ENCODE measurements around the gene FRMD4B. TPM values are rescaled to one million over a fixed set of nuclear protein-coding genes. Genes with fewer than 3 reads are reported as not detected.

Gene FRMD4B
- polyA plus RNA-seq, 1 experiment: 0.09 TPM

DNA sequence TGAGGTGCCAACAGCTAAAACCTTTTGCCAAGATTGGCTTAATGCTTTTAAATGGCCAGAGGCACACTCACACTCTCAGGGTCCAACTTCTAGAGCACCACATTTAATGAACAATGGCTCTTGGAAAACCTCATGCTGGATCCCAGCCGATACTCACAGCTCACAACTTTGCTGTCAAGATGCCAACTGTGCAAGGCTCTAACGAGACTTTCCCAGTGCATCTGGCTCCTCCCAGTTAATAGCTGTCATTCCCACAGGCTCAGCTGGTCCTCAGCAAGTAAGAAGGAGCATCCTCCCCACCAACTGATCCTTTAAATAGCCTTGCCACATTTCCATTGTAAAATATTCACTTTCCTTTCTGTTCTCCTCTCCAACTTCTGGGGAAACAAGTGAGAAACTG lies 20.3 kb upstream of the FRMD4B start:
- H3K36me3 ChIP-seq (ENCODE audit: control insufficient read depth, insufficient read depth, low read length): no peaks in the 10 kb centered on the region
- no peak overlapping the region for H3K4me3 ChIP-seq (ENCODE audit: low read depth, low read length)
- H3K27me3 ChIP-seq (ENCODE audit: control insufficient read depth, insufficient read depth, low read length): no peaks in the 10 kb centered on the region; the same call in 1 of the 2 replicates
- TF ChIP-seq, protein P1, sequence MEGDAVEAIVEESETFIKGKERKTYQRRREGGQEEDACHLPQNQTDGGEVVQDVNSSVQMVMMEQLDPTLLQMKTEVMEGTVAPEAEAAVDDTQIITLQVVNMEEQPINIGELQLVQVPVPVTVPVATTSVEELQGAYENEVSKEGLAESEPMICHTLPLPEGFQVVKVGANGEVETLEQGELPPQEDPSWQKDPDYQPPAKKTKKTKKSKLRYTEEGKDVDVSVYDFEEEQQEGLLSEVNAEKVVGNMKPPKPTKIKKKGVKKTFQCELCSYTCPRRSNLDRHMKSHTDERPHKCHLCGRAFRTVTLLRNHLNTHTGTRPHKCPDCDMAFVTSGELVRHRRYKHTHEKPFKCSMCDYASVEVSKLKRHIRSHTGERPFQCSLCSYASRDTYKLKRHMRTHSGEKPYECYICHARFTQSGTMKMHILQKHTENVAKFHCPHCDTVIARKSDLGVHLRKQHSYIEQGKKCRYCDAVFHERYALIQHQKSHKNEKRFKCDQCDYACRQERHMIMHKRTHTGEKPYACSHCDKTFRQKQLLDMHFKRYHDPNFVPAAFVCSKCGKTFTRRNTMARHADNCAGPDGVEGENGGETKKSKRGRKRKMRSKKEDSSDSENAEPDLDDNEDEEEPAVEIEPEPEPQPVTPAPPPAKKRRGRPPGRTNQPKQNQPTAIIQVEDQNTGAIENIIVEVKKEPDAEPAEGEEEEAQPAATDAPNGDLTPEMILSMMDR (IDR thresholded peaks at IDR 0.05; ENCODE audit: insufficient read depth, low read depth, low read length): no peak
- CTCF ChIA-PET: interaction anchor here (1.1 kb wide), 1 partner anchor 245 kb away, joined by 3 read pairs; no protein-coding TSS in a partner anchor
- POLR2A ChIA-PET: no interaction called here
- DNase-seq (ENCODE audit: low read depth): no peak

DNA sequence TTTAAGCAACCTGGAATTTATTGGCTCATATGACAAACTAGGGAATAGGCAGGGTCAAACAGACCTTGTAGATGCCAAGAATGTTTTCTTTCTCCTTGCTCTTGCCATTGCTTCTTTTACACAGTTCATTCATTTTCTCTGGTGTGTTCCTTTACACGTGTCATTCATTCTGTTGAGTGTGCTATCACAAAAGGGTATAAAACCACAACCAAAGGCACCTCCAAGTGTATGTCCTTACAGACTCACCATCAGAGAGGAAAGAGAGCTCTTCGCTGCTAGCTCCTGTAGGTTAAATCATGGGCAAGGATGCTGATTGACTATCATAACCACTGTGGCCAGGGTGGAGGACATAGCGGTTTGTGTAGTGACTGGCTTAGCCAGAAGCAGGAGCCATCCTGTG lies 19.2 kb upstream of the FRMD4B start:
- H3K36me3 ChIP-seq (ENCODE audit: control insufficient read depth, insufficient read depth, low read length): no peaks in the 10 kb centered on the region
- no peaks in the 10 kb centered on the region; the same call in 1 of the 2 replicates for H3K27me3 ChIP-seq (ENCODE audit: control insufficient read depth, insufficient read depth, low read length)
- H3K4me3 ChIP-seq (ENCODE audit: low read depth, low read length): no peak overlapping the region
- POLR2A ChIA-PET: no interaction called here
- CTCF ChIA-PET: interaction anchor here (1.1 kb wide), 1 partner anchor 244 kb away, joined by 5 read pairs; no protein-coding TSS in a partner anchor
- TF ChIP-seq, protein P1 (IDR thresholded peaks at IDR 0.05; ENCODE audit: insufficient read depth, low read depth, low read length): no peak
- no peak for DNase-seq (ENCODE audit: low read depth)

DNA sequence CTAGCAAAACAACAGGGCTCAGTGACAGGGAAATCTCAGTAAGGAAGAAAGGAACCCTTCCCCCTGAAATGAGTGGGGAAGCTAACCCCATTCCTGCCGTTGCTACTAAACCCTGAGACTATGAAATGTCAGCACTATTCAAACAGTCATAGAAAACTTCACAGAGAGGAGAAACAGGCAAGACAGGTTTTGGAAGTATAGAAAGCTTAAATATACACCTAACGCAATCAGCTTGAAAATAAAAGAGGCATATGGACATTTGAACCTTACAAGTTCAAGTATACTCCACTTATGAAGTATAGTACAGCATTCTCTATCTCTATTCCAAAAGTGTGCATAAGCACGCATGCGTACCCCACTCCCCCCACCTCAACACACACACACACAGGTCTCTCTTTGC lies 17.6 kb upstream of the FRMD4B start:
- TF ChIP-seq, protein P1 (IDR thresholded peaks at IDR 0.05; ENCODE audit: insufficient read depth, low read depth, low read length): no peak

DNA sequence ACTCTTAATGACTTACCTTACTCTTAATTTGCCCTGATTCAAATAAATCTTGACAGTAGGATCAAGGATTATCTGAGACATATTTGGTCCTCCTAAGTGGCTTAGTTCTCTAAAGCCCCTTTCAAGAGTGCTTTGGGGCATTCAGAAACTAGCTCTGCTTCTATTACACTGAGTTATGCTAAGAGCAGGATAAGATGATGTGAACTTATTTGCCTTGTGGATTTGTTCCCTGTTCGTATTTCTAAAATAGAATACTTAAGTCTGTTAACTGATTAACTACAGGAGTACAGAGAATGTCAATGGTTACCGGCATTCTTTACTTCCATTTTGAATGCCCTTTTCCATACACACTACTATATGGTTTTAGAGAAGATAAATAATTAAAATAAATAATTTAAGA lies 14.8 kb upstream of the FRMD4B start:
- Histone ChIP-seq H3K36me3 (ENCODE audit: control insufficient read depth, insufficient read depth, low read length) (no peaks in the 10 kb centered on the region), H3K4me3 (ENCODE audit: low read depth, low read length) (no peak overlapping the region), H3K27me3 (ENCODE audit: control insufficient read depth, insufficient read depth, low read length) (no peaks in the 10 kb centered on the region; the same call in 1 of the 2 replicates)
- CTCF ChIA-PET: interaction anchor here (5.3 kb wide), 1 partner anchor 9 kb away, joined by 34 read pairs; no protein-coding TSS in a partner anchor
- POLR2A ChIA-PET: no interaction called here
- no peak for DNase-seq (ENCODE audit: low read depth)
- TF ChIP-seq, protein P1 (IDR thresholded peaks at IDR 0.05; ENCODE audit: insufficient read depth, low read depth, low read length): no peak

More for the DNA sequence above, 17.6 kb upstream of the FRMD4B start:
- Histone ChIP-seq H3K36me3 (ENCODE audit: control insufficient read depth, insufficient read depth, low read length) (no peaks in the 10 kb centered on the region), H3K27me3 (ENCODE audit: control insufficient read depth, insufficient read depth, low read length) (no peaks in the 10 kb centered on the region; the same call in 1 of the 2 replicates), H3K4me3 (ENCODE audit: low read depth, low read length) (no peak overlapping the region)
- ChIA-PET POLR2A (no interaction called here), CTCF (no interaction called here)
- no peak for DNase-seq (ENCODE audit: low read depth)

DNA sequence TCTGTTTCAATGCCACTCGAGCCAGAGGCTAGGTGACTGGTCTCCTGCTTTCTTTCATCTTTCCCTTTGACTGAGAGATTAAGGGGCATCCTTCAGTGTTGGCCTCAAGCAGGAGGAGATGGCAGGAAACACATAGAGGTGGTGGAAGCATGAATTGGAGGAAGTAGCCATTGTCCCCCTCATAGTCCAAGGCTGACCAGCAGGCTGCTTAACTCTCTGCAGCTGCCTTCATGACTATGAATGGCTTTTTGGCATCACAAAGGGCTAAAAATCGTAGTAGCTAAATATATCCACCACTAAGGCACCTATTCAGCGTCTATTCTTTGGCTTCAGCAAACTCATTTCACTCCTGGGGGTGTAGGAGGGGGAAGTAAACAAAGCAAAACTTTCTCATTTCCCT lies 7.0 kb upstream of the FRMD4B start:
- CTCF ChIA-PET: no interaction called here
- no peak for DNase-seq (ENCODE audit: low read depth)
- Histone ChIP-seq H3K27me3 (ENCODE audit: control insufficient read depth, insufficient read depth, low read length) (no peaks in the 10 kb centered on the region), H3K4me3 (ENCODE audit: low read depth, low read length) (no peak overlapping the region), H3K36me3 (ENCODE audit: control insufficient read depth, insufficient read depth, low read length) (no peaks in the 10 kb centered on the region)
- TF ChIP-seq, protein P1 (IDR thresholded peaks at IDR 0.05; ENCODE audit: insufficient read depth, low read depth, low read length): no peak
- POLR2A ChIA-PET: no interaction called here

Measured in BJ (cell line).